Psoas muscle (tissue), 8 donors: ENCODE results near the gene CRBN. TPM values are rescaled to one million over a fixed set of nuclear protein-coding genes. Genes with fewer than 3 reads are reported as not detected.

Experiments used
- ATAC-seq, 4 donors: fragments of 200-7000 bp; cut with Tn5 transposase; one replicate each; pipeline ENCODE4 v1.9.1; 2020; ENCODE audit warnings: moderate library complexity in 3 of 4, mild to moderate bottlenecking in 2 of 4
- DNase-seq, 2 donors: peaks; one replicate each; pipeline ENCODE4 v3.0.0-alpha.2; 2020
- H3K27ac ChIP-seq: fragments of 200-600 bp; one replicate; pipeline ENCODE4 v1.8.0; 2022
- H3K27me3 ChIP-seq, 3 donors: fragments of 200-600 bp in 1 of 3; one replicate each; pipeline versions ENCODE4 v1.6.1 to v1.8.0; 2013 to 2022; ENCODE audit warnings: low read length in 2 of 3, mild to moderate bottlenecking in 2 of 3, moderate library complexity in 1 of 3; ENCODE audit not compliant: insufficient read depth in 3 of 3
- H3K36me3 ChIP-seq, 2 donors: fragments of 200-600 bp in 1 of 2; one replicate each; pipeline versions ENCODE4 v1.6.1 to v1.8.0; 2013 to 2022; ENCODE audit warnings: low read depth in 1 of 2, mild to moderate bottlenecking in 1 of 2, moderate library complexity in 1 of 2; ENCODE audit not compliant: insufficient read depth in 1 of 2
- H3K4me1 ChIP-seq: fragments of 200-600 bp; one replicate; pipeline ENCODE4 v1.8.0; 2022
- H3K4me3 ChIP-seq: fragments of 200-600 bp; one replicate; pipeline ENCODE4 v1.8.0; 2022; ENCODE audit warnings: mild to moderate bottlenecking
- H3K9me3 ChIP-seq: fragments of 200-600 bp; one replicate; pipeline ENCODE4 v1.8.0; 2022
- CTCF ChIP-seq: fragments of 200-600 bp; IDR thresholded peaks from one replicate; pipeline ENCODE4 v1.8.0; 2022; ENCODE audit warnings: antibody characterized with exemption
- WGBS, 3 donors: extraction: QIAGEN DNeasy Blood & Tissue Kit; methylation state at CpG; one replicate each; pipeline versions ENCODE4 v1.1.6 to v1.1.7; 2013; 5-methylcytosine and 5-hydroxymethylcytosine counted together
- intact Hi-C, 2 donors: fragments of 100-400 bp; cut with DNase I; formaldehyde crosslinking; loops; one replicate each; pipeline versions ENCODE4 v1.11.0 to v1.14.2; 2022
- long read RNA-seq, 2 donors: library from polyadenylated mRNA; unstranded; transcript quantifications; one replicate each; pipeline ENCODE4 v2.0.0, GENCODE V29; 2021
- polyA plus RNA-seq, 3 donors: library from polyadenylated mRNA; stranded (reverse); fragments of 200-250 nt; gene quantifications; one replicate each; pipeline ENCODE4 v1.2.3, GENCODE V29; 2013
- total RNA-seq, 4 donors: library from RNA; stranded (reverse); fragmentation: NEBNext Ultra II Directional in 2 of 4; extraction: Animal tissue kit (Norgen Biotek cat#: 25700) in 2 of 4; gene quantifications; one replicate each; pipeline versions ENCODE4 v1.2.1 to v1.2.4, GENCODE V29; 2021 to 2023
- donor health status: healthy with polysubstance abuse.
- donor health status: DM: no; HTN: no; CAD: no; lungs with moderate emphysema.
- donor health status: Bipolar disorder and iron deficiency.
- donor health status: healthy.
- donor health status: DM: yes; HTN: yes; CAD: no.
- donor health status: DM: no; HTN: no; CAD: no.
- donor health status: DM: no; HTN: no; CAD: no.
- donor health status: DM: yes; HTN: yes; CAD: no.

The CRBN gene
- total RNA-seq (10 to 100 TPM; 40.6 to 55.2 (median 47.3) TPM), polyA plus RNA-seq (10 to 100 TPM; 17.9 to 30.7 (median 26.7) TPM)
- long read RNA-seq, donor 1, transcript CRBN-201 (11 exons, 2,206 nt) = major isoform, 23 of 28 reads
- long read RNA-seq, donor 1, partial matches to known transcripts = 1 of 28 reads
- long read RNA-seq, donor 1, other reads (novel, unspliced or antisense) = 3 of 28 reads
- long read RNA-seq, donor 2, transcript CRBN-201 (11 exons, 2,206 nt) = major isoform, 73 of 98 reads
- long read RNA-seq, donor 2, partial matches to known transcripts = 4 of 98 reads
- long read RNA-seq, donor 2, other reads (novel, unspliced or antisense) = 17 of 98 reads

- Histone ChIP-seq H3K36me3 (peaks cover 0 to 10% of the 10 kb centered on the region in 2 donors), H3K4me1 (peaks cover 16% of the 10 kb centered on the region), H3K27me3 (no peaks in the 10 kb centered on the region), H3K27ac (peak within 1 kb of the TSS; percentile 84), H3K9me3 (no peaks in the 10 kb centered on the region), H3K4me3 (peak within 1 kb of the TSS; percentile 92)
- intact Hi-C loops = loop anchor here (5.0 kb wide), 1 partner anchor 52 kb away; the partner anchor contains the start of gene TRNT1 (in 2 of the 2)
- TF ChIP-seq CTCF = peak; percentile 99
- 1 to 2% (median 1%) methylated on average over 41 to 56 of the region's 56 CpGs for WGBS, 3 donors
- ATAC-seq (peak; percentile 97 to 99 (median 99)), DNase-seq (peak; percentile 89 to 92)
These were observed at the start of gene CRBN for GRCh38 chr3:3179407-3180094. TSS of gene CRBN (minus strand) at chr3:3179691. CDS start at chr3:3179687, 4 bp downstream.

- no peaks in the 10 kb centered on the region for H3K27me3 ChIP-seq
- H3K9me3 ChIP-seq = peaks cover 3% of the 10 kb centered on the region
- WGBS, 3 donors = 0 to 20% (median 0%) methylated on average over 1 of the region's 1 CpG
- no peak for TF ChIP-seq CTCF
- no peak overlapping the region for H3K27ac ChIP-seq
- intact Hi-C loops = no loop called here
- H3K4me1 ChIP-seq = no peaks in the 10 kb centered on the region
- no peak for DNase-seq
- H3K4me3 ChIP-seq = no peak overlapping the region
- H3K36me3 ChIP-seq = no peaks in the 10 kb centered on the region
- ATAC-seq = no peak
These were observed 48.1 kb upstream of the CRBN start for GRCh38 chr3:3227640-3228039.

- intact Hi-C loops = no loop called here
- Histone ChIP-seq H3K4me3 (no peak overlapping the region), H3K36me3 (no peaks in the 10 kb centered on the region), H3K27me3 (no peaks in the 10 kb centered on the region), H3K9me3 (peaks cover 3% of the 10 kb centered on the region), H3K27ac (no peak overlapping the region), H3K4me1 (no peaks in the 10 kb centered on the region)
- WGBS, 3 donors = 74 to 87% (median 83%) methylated on average over 2 of the region's 2 CpGs
- DNase-seq = no peak
- ATAC-seq = no peak
- no peak for TF ChIP-seq CTCF
These were observed 42.0 kb upstream of the CRBN start for GRCh38 chr3:3221528-3221927.

GRCh38 chr3:3216401-3216800, 36.9 kb upstream of the CRBN start:
- Histone ChIP-seq H3K27me3 (peaks cover 0 to 3% (median 0%) of the 10 kb centered on the region in 3 donors), H3K4me3 (no peak overlapping the region), H3K36me3 (no peaks in the 10 kb centered on the region), H3K9me3 (no peaks in the 10 kb centered on the region), H3K27ac (no peak overlapping the region), H3K4me1 (no peaks in the 10 kb centered on the region)
- DNase-seq (no peak), ATAC-seq (no peak)
- intact Hi-C loops = no loop called here
- no peak for TF ChIP-seq CTCF
- 86 to 91% (median 89%) methylated on average over 4 of the region's 4 CpGs for WGBS, 3 donors
